ENCODE results near the gene POLR3C.

- TF ChIP-seq CTCF (IDR thresholded peaks at IDR 0.05), result no peak
- no peak for TF ChIP-seq SIN3A (IDR thresholded peaks at IDR 0.05; ENCODE audit: borderline replicate concordance, insufficient read depth, low read depth, low read length)
These were observed 2.0 kb downstream of the POLR3C start for GRCh38 chr1:145826030-145826429.
